ENCODE data around the gene RANBP2. TPM values are rescaled to one million over a fixed set of nuclear protein-coding genes. Genes with fewer than 3 reads are reported as not detected.
"Not testable (repeated sequence)": the region's sequence is repeated elsewhere in the genome, so short reads cannot be mapped to it uniquely, and the experiment has no call there.

Gene RANBP2
- total RNA-seq, 1 experiment from 2014 or later = 90.4 TPM

GRCh38 chr2:108707300-108707699, 12.0 kb upstream of the RANBP2 start:
- Mint-ChIP-seq H3K4me1 (no peaks in the 10 kb centered on the region), H3K27ac (no peak overlapping the region)
- POLR2A ChIA-PET = no interaction called here

DNA sequence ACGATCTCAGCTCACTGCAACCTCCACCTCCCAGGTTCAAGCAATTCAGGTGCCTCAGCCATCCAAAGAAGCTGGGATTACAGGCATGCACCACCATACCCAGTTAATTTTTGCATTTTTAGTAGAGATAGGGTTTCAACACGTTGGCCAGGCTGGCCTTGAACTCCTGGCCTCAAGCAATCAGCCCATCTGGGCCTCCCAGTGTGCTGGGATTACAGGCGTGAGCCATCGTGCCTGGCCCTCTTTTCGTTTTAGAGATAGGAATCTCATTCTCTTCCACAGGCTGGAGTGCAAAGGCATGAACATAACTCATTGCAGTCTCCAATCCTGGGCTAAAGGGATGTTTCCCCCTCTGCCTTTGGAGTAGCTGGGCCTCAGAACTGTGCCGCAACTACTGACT, 2.3 kb upstream of the RANBP2 start:
- peaks cover 10% of the 10 kb centered on the region for H3K4me1 Mint-ChIP-seq
- H3K27me3 Mint-ChIP-seq (ENCODE audit: low read depth); H3K4me3 Mint-ChIP-seq; ATAC-seq; POLR2A ChIA-PET; CTCF ChIA-PET; H3K36me3 Mint-ChIP-seq; DNase-seq (ENCODE audit: low spot score); H3K9me3 Mint-ChIP-seq; H3K27ac Mint-ChIP-seq: not testable (repeated sequence)

More at GRCh38 chr2:108707300-108707699, 12.0 kb upstream of the RANBP2 start:
- TF ChIP-seq, protein P1, sequence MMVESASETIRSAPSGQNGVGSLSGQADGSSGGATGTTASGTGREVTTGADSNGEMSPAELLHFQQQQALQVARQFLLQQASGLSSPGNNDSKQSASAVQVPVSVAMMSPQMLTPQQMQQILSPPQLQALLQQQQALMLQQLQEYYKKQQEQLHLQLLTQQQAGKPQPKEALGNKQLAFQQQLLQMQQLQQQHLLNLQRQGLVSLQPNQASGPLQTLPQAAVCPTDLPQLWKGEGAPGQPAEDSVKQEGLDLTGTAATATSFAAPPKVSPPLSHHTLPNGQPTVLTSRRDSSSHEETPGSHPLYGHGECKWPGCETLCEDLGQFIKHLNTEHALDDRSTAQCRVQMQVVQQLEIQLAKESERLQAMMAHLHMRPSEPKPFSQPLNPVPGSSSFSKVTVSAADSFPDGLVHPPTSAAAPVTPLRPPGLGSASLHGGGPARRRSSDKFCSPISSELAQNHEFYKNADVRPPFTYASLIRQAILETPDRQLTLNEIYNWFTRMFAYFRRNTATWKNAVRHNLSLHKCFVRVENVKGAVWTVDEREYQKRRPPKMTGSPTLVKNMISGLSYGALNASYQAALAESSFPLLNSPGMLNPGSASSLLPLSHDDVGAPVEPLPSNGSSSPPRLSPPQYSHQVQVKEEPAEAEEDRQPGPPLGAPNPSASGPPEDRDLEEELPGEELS (CRISPR knock-in tag; IDR thresholded peaks at IDR 0.05) = no peak
- no peak for TF ChIP-seq ELF4 (CRISPR knock-in tag; IDR thresholded peaks at IDR 0.05; ENCODE audit: low read depth)
- no peak for TF ChIP-seq ESRRA (CRISPR knock-in tag; IDR thresholded peaks at IDR 0.05; ENCODE audit: borderline replicate concordance)
- no peak for TF ChIP-seq ARID4B (CRISPR knock-in tag; IDR thresholded peaks at IDR 0.05; ENCODE audit: borderline replicate concordance)
- TF ChIP-seq, protein P2, sequence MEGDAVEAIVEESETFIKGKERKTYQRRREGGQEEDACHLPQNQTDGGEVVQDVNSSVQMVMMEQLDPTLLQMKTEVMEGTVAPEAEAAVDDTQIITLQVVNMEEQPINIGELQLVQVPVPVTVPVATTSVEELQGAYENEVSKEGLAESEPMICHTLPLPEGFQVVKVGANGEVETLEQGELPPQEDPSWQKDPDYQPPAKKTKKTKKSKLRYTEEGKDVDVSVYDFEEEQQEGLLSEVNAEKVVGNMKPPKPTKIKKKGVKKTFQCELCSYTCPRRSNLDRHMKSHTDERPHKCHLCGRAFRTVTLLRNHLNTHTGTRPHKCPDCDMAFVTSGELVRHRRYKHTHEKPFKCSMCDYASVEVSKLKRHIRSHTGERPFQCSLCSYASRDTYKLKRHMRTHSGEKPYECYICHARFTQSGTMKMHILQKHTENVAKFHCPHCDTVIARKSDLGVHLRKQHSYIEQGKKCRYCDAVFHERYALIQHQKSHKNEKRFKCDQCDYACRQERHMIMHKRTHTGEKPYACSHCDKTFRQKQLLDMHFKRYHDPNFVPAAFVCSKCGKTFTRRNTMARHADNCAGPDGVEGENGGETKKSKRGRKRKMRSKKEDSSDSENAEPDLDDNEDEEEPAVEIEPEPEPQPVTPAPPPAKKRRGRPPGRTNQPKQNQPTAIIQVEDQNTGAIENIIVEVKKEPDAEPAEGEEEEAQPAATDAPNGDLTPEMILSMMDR (IDR thresholded peaks at IDR 0.05) = no peak
- TF ChIP-seq, protein P3, sequence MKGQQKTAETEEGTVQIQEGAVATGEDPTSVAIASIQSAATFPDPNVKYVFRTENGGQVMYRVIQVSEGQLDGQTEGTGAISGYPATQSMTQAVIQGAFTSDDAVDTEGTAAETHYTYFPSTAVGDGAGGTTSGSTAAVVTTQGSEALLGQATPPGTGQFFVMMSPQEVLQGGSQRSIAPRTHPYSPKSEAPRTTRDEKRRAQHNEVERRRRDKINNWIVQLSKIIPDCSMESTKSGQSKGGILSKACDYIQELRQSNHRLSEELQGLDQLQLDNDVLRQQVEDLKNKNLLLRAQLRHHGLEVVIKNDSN (CRISPR knock-in tag; IDR thresholded peaks at IDR 0.05) = no peak
- no peak for TF ChIP-seq ZBTB21 (CRISPR knock-in tag; IDR thresholded peaks at IDR 0.05; ENCODE audit: borderline replicate concordance)
- TF ChIP-seq JUN (CRISPR knock-in tag; IDR thresholded peaks at IDR 0.05) = no peak
- no peak for TF ChIP-seq ZNF317 (CRISPR knock-in tag; IDR thresholded peaks at IDR 0.05; ENCODE audit: borderline replicate concordance, low read depth)
- no peak for TF ChIP-seq NFYB (CRISPR knock-in tag; conservative IDR thresholded peaks at IDR 0.05; ENCODE audit: low read depth)
- H3K36me3 Mint-ChIP-seq = no peaks in the 10 kb centered on the region
- H3K4me3 Mint-ChIP-seq = no peak overlapping the region
- H3K27me3 Mint-ChIP-seq (ENCODE audit: low read depth) = no peaks in the 10 kb centered on the region; the same call in none of the 2 replicates
- no peak for ATAC-seq
- CTCF ChIA-PET = no interaction called here
- no peak for DNase-seq (ENCODE audit: low spot score)
- peaks cover 4% of the 10 kb centered on the region; the same call in 1 of the 2 replicates for H3K9me3 Mint-ChIP-seq

DNA sequence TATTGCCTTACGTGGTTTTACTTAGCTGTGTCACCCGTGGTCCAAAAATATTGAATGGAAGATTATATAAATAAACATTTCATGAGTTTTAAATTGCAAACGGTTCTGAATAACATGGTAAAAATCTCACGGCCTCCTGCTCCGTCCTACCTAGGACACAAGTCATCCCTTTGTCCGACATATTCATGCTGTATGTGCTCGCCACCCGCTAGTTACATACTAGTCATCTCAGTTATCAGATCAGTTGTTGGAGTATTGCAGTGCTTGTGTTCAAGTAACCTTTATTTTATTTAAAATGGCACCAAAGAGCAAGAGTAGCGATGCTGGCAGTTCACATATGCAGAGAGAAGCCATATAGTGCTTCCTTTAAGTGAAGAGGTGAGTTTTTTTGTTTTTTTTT, 6.8 kb downstream of the RANBP2 start:
- ATAC-seq; H3K36me3 Mint-ChIP-seq; POLR2A ChIA-PET; H3K9me3 Mint-ChIP-seq; CTCF ChIA-PET; H3K4me3 Mint-ChIP-seq; DNase-seq (ENCODE audit: low spot score); H3K27me3 Mint-ChIP-seq (ENCODE audit: low read depth): not testable (repeated sequence)
- Mint-ChIP-seq H3K27ac (peak overlapping the region; percentile 40; the same call in 1 of the 2 replicates), H3K4me1 (peaks cover 30% of the 10 kb centered on the region)
